Sciatic nerve (tissue), 2 donors: Measurements from ENCODE around the gene RAD51B. TPM values are rescaled to one million over a fixed set of nuclear protein-coding genes. Genes with fewer than 3 reads are reported as not detected.

Experiments
- ATAC-seq: fragments of 200-7000 bp; cut with Tn5 transposase; one replicate; pipeline ENCODE4 v1.9.1; 2020; ENCODE audit warnings: mild to moderate bottlenecking, moderate library complexity
- DNase-seq: peaks from one replicate; pipeline ENCODE4 v3.0.0-alpha.2; 2020; ENCODE audit warnings: low spot score
- intact Hi-C: fragments of 100-400 bp; cut with DNase I; formaldehyde crosslinking; loops from one replicate; pipeline ENCODE4 v1.14.2; 2022
- total RNA-seq: library from RNA; stranded (reverse); fragmentation: NEBNext Ultra II Directional; extraction: Animal tissue kit (Norgen Biotek cat#: 25700); gene quantifications from one replicate; pipeline ENCODE4 v1.2.1, GENCODE V29; 2021
- donor health status: DM: no; HTN: no; CAD: no.
- donor health status: DM: no; HTN: no; CAD: no.

Gene RAD51B
- total RNA-seq, 1 donor from 2014 or later: 30.4 TPM

- DNase-seq: no peak
- intact Hi-C loops: loop anchor here (10.0 kb wide), 1 partner anchor 234 kb away; no protein-coding TSS in a partner anchor
- no peak for ATAC-seq
Observed at GRCh38 chr14:68551045-68551683, 731.6 kb downstream of the RAD51B start.

- ATAC-seq: no peak
- no peak for DNase-seq
- intact Hi-C loops: loop anchor here (10.0 kb wide), 1 partner anchor 233 kb away; no protein-coding TSS in a partner anchor
Observed at GRCh38 chr14:68552075-68552474, 732.5 kb downstream of the RAD51B start.

GRCh38 chr14:68552602-68553001 lies 733.0 kb downstream of the RAD51B start:
- no peak for ATAC-seq
- DNase-seq: no peak
- intact Hi-C loops: loop anchor here (10.0 kb wide), 1 partner anchor 232 kb away; no protein-coding TSS in a partner anchor

GRCh38 chr14:68553311-68553710 lies 733.7 kb downstream of the RAD51B start:
- ATAC-seq (no peak), DNase-seq (no peak)
- intact Hi-C loops: loop anchor here (10.0 kb wide), 1 partner anchor 231 kb away; no protein-coding TSS in a partner anchor

- DNase-seq (no peak), ATAC-seq (no peak)
- intact Hi-C loops: loop anchor here (10.0 kb wide), 1 partner anchor 231 kb away; no protein-coding TSS in a partner anchor
Observed at GRCh38 chr14:68554231-68554630, 734.7 kb downstream of the RAD51B start.

GRCh38 chr14:68556253-68556652 lies 736.7 kb downstream of the RAD51B start:
- DNase-seq (no peak), ATAC-seq (no peak)
- intact Hi-C loops: loop anchor here (10.0 kb wide), 1 partner anchor 229 kb away; no protein-coding TSS in a partner anchor

- ATAC-seq (no peak), DNase-seq (no peak)
- intact Hi-C loops: loop anchor here (10.0 kb wide), 1 partner anchor 227 kb away; no protein-coding TSS in a partner anchor
Observed at GRCh38 chr14:68557648-68558047, 738.1 kb downstream of the RAD51B start.

GRCh38 chr14:68558096-68558495 lies 738.5 kb downstream of the RAD51B start:
- ATAC-seq (no peak), DNase-seq (no peak)
- intact Hi-C loops: loop anchor here (10.0 kb wide), 1 partner anchor 227 kb away; no protein-coding TSS in a partner anchor

GRCh38 chr14:68559949-68560348 lies 740.4 kb downstream of the RAD51B start:
- intact Hi-C loops: loop anchor here (10.0 kb wide), 1 partner anchor 225 kb away; no protein-coding TSS in a partner anchor
- ATAC-seq (no peak), DNase-seq (no peak)

- intact Hi-C loops: no loop called here
- DNase-seq (no peak), ATAC-seq (no peak)
Observed at GRCh38 chr14:68561531-68562007, 742.0 kb downstream of the RAD51B start.

GRCh38 chr14:68562911-68563250 lies 743.3 kb downstream of the RAD51B start:
- intact Hi-C loops: no loop called here
- ATAC-seq (no peak), DNase-seq (no peak)

- DNase-seq (no peak), ATAC-seq (peak; percentile 77)
- intact Hi-C loops: no loop called here
Observed at GRCh38 chr14:68563251-68564131, 743.9 kb downstream of the RAD51B start.

- ATAC-seq (peak; percentile 61), DNase-seq (no peak)
- intact Hi-C loops: no loop called here
Observed at GRCh38 chr14:68564191-68564825, 744.7 kb downstream of the RAD51B start.

- DNase-seq: no peak
- intact Hi-C loops: no loop called here
- ATAC-seq: peak; percentile 35
Observed at GRCh38 chr14:68564826-68565759, 745.5 kb downstream of the RAD51B start.

GRCh38 chr14:68566075-68566474 lies 746.5 kb downstream of the RAD51B start:
- ATAC-seq: no peak
- DNase-seq: no peak
- intact Hi-C loops: no loop called here

- intact Hi-C loops: no loop called here
- no peak for ATAC-seq
- no peak for DNase-seq
Observed at GRCh38 chr14:68568907-68569897, 749.6 kb downstream of the RAD51B start.

GRCh38 chr14:68569970-68570409 lies 750.4 kb downstream of the RAD51B start:
- DNase-seq (no peak), ATAC-seq (no peak)
- intact Hi-C loops: no loop called here
